ENCODE measurements around the gene ZNF101.

DNA sequence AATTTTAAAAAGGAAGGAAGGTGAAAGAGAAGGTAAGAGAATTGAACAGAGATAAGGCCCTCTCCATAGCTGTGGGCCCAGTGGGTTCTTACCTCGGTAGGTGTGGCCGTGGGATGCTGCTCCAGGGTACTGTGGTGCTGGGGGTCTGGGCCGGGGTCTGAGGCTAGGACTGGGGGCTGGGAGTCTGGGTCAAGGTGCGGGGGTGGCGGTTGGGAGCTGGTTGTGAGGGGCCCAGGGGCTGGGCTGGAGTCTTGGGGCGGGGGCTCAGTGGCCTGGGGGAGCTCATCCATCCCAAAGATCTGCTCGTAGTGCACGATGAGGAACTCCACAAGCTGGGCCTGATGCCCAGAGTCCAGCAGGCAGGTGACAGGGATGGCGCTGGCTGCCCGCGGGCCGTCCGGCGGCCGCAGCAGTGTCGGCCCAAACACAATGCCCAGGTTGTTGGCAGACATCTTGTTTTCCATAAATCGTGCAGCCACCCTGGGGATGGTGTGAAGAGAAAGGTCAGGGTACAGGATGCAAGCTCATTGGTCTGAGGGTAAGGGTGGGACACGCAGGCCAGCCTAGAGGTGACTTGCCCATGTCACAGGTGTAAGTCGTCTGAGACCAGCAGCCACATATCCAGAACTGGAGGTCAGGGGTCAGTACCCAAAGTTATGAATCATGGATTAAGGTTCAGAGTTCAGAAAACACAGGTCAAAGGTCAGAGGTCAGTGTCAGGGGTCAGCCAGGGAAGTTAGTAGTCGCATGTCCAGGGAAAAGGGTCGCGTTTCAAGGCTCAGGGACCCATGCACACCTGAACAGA lies 34.7 kb upstream of the ZNF101 start:
- TF ChIP-seq, protein P1, sequence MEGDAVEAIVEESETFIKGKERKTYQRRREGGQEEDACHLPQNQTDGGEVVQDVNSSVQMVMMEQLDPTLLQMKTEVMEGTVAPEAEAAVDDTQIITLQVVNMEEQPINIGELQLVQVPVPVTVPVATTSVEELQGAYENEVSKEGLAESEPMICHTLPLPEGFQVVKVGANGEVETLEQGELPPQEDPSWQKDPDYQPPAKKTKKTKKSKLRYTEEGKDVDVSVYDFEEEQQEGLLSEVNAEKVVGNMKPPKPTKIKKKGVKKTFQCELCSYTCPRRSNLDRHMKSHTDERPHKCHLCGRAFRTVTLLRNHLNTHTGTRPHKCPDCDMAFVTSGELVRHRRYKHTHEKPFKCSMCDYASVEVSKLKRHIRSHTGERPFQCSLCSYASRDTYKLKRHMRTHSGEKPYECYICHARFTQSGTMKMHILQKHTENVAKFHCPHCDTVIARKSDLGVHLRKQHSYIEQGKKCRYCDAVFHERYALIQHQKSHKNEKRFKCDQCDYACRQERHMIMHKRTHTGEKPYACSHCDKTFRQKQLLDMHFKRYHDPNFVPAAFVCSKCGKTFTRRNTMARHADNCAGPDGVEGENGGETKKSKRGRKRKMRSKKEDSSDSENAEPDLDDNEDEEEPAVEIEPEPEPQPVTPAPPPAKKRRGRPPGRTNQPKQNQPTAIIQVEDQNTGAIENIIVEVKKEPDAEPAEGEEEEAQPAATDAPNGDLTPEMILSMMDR (optimal IDR thresholded peaks at IDR 0.05 in 1 of 3, IDR thresholded peaks at IDR 0.05 in 1 of 3, conservative IDR thresholded peaks at IDR 0.05 in 1 of 3; ENCODE audit: extremely low read depth in 1 of 3, insufficient read depth in 2 of 3, low read length in 3 of 3): no peak
- no peak for TF ChIP-seq EZH2 (IDR thresholded peaks at IDR 0.05; ENCODE audit: low read length)
